Astrocyte of the cerebellum (primary cell): ENCODE measurements around the gene VGLL4.

ENCODE experiments used
- DNase-seq: peaks from one replicate; pipeline ENCODE4 v3.0.0-alpha.2; 2011; ENCODE audit warnings: low read depth
- H3K4me3 ChIP-seq: 2 replicates; pipeline ENCODE4 v1.5.1; 2011; ENCODE audit warnings: mild to moderate bottlenecking, low read depth, low read length, moderate library complexity
- in situ Hi-C: cut with HindIII; loops from 2 replicates; pipeline ENCODE4 v1.10.0; 2017; ENCODE audit warnings: low sequenced_read_pairs
- TF ChIP-seq, protein P1 (sequence below): IDR thresholded peaks from 2 replicates; pipeline ENCODE4 v1.5.1; 2012; ENCODE audit warnings: low read length, low read depth, moderate library complexity, mild to moderate bottlenecking; ENCODE audit errors: missing control alignments

Gene VGLL4

DNA sequence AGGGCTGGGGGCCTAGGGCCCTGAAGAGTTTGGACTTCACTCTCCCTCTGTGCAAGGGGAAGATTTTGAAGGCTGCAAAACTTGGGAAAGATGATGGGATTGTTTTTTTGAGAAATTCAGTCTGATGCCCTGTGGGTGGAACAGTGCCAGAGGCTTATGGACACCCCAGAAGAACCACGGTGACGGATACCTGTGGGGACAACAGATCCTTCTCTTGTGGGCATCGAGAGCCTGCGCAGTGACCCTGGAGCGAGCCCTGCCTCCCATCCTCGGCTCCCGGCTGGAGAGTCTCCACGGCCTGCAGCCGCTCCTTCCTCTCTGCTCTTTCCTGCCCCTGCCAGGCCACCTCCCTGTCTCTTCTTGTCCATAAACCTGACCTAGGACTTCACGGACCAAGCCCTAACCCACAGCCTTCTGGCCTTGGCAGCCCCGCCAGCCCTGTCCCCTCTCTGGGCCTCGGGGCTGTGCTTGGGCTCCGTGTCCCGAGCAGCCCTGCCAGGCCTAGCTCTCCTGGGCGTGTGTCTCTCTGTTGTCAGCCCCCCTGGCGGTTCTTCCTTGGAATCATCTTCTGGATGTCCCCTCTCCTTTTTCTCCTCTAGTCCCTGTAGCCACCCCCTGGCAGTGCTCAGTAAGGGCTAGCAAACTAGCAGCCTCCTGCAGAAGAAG is 98.4 kb downstream of the VGLL4 start:
- no peak for DNase-seq
- TF ChIP-seq, protein P1, sequence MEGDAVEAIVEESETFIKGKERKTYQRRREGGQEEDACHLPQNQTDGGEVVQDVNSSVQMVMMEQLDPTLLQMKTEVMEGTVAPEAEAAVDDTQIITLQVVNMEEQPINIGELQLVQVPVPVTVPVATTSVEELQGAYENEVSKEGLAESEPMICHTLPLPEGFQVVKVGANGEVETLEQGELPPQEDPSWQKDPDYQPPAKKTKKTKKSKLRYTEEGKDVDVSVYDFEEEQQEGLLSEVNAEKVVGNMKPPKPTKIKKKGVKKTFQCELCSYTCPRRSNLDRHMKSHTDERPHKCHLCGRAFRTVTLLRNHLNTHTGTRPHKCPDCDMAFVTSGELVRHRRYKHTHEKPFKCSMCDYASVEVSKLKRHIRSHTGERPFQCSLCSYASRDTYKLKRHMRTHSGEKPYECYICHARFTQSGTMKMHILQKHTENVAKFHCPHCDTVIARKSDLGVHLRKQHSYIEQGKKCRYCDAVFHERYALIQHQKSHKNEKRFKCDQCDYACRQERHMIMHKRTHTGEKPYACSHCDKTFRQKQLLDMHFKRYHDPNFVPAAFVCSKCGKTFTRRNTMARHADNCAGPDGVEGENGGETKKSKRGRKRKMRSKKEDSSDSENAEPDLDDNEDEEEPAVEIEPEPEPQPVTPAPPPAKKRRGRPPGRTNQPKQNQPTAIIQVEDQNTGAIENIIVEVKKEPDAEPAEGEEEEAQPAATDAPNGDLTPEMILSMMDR, result no peak
- in situ Hi-C loops, result no loop called here
- H3K4me3 ChIP-seq, result no peak overlapping the region

DNA sequence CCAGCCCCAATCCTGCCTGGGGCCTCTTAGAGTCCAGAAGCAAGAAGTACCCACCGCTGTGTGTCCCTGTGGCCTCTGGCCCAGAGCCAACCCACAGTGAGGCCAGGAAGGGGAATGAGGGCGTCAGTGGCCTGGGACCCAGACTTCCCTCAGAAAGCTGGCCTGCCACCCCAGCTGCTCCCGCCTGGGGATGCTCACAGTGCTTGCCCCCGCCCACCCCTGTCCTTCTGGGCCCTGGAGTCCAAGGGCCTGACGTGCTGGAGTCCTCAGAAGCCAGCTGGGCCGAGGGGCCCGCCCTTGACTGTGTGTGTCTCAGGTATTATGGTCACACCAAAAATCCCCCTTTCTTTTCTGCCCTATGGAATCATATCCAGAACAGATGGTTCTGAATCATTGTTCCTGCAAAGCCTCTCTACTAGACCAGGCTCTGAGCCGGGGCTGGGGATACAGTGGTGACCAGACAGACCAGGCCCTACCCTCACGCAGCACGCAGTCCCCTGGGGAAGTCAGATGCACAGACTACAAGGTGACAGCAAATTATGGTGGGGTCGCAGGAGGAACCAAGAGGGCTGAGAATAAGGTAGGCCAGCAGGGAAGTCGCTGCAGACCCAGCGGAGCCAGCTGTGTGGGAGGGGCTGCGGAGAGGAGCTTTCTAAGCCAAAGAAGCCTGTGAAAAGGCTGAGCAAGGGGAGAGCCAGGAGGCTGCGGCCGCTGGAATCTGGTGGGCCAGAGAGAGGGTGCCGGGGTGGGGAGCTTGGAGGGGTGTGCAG is 99.1 kb downstream of the VGLL4 start:
- no peak for DNase-seq
- no peak overlapping the region for H3K4me3 ChIP-seq
- in situ Hi-C loops, result no loop called here
- TF ChIP-seq, protein P1, result no peak

DNA sequence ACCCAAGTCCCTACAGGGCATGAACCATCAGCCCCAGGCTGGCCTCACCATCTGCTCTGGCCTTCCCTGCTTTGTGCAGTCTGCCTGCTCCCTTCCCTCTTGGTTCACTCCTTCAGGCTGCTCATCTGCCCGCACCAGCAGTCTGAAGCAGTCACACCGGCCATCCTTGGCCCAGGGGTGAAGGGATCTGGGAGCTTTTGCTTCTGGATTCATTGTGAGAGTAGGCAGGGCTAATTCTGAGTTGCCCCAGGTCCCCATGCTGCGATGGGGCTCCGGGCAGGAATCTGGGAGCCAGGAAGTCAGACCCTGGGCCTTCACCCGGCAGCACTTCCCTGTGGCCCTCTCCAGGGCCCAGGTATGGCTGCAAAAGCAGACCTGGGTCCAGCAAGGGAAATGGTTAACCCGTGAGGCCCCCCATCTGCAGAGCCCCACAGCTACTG is 99.7 kb downstream of the VGLL4 start:
- in situ Hi-C loops, result no loop called here
- H3K4me3 ChIP-seq, result no peak overlapping the region
- TF ChIP-seq, protein P1, result no peak
- no peak for DNase-seq

DNA sequence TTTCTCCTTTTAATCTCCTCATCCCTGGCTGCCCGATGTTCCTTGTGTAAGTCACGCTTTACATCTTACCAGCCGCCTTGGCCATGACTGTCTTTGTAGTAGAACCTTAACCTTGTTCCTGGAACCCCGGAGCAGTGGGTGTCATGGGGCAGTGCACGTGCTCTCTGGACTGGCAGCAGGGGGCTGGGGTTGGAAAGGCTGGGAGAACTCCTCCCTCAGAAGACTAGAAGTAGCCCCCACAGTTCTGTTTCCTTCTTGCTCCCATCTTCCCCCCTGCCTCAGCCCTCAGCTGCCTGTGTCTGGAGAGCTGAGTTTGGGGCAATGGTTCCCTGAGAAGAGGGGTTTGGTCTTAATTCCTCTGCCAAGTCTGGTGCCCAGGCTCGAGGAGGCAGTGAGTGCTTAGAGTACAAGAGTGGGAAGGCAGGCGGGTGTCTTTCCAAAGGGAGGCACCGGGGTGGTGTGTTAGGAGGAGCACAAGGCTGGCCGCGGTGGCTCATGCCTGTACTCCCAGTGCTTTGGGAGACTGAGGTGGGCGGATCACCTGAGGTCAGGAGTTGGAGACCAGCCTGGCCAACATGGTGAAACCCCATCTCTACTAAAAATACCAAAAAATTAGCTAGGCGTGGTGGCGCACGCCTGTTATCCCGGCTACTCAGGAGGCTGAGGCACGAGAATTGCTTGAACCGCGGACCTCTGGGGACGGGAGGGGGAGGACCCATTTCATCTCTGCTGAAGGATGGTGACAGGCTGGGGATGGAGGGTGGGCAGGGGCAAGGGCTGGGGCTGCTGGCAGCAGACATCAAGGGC is 100.4 kb downstream of the VGLL4 start:
- DNase-seq, result no peak
- no peak overlapping the region for H3K4me3 ChIP-seq
- TF ChIP-seq, protein P1, result no peak
- in situ Hi-C loops, result no loop called here

DNA sequence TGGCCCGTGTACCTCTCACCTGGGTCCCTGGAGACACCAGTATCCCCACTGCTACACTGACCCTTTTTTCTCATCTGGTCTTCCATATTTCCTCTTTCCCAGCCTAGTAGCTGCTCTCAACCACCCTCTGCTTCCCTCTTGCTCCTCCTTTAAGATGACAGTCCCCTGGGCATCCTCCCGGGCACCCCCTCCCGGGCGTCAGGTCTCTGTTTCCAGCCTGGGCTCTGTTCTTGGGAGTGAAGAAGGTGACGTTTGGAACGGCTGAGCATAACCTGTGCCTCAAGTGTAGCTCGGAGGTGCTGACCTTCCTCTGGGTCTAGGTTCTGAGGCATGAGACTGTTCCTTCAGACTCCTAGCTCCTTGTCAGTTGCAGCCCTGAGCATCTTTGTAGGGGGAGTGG is 101.2 kb downstream of the VGLL4 start:
- TF ChIP-seq, protein P1, result no peak
- DNase-seq, result no peak
- in situ Hi-C loops, result no loop called here
- no peak overlapping the region for H3K4me3 ChIP-seq
